ENCODE measurements around the gene TYK2.
"Not testable (repeated sequence)": the region's sequence is repeated elsewhere in the genome, so short reads cannot be mapped to it uniquely, and the experiment has no call there.

Gene TYK2

GRCh38 chr19:10366950-10367512, 13.3 kb downstream of the TYK2 start:
- peaks cover 36% of the 10 kb centered on the region for H3K36me3 Mint-ChIP-seq (ENCODE audit: low read depth)
- not testable (repeated sequence) for H3K4me1 Mint-ChIP-seq (ENCODE audit: low read depth); H3K4me3 Mint-ChIP-seq; H3K9me3 Mint-ChIP-seq; H3K27ac Mint-ChIP-seq; H3K27me3 Mint-ChIP-seq

DNA sequence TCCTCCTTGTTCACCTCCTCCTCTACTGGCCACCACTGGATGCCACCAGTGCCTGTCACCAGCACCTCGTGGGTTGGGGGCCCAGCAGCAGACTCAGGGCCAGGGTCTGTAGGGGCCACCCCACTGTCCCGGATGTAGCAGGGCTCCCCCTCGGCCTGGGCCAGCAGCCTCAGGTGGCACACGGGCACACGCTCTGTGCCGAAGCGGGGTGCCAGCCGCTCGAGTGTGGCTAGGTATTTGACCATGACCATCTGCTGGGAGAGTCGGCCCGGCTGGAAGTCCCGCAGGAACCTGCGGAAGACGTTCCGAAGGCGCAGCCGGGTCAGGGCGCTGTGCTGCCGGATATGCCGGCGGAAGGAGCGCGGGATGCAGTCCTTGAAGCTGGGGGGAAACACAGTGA, 14.9 kb downstream of the TYK2 start:
- Mint-ChIP-seq H3K27me3 (no peaks in the 10 kb centered on the region), H3K36me3 (ENCODE audit: low read depth) (peaks cover 44% of the 10 kb centered on the region), H3K4me3 (no peak overlapping the region), H3K9me3 (no peaks in the 10 kb centered on the region), H3K27ac (no peak overlapping the region), H3K4me1 (ENCODE audit: low read depth) (no peaks in the 10 kb centered on the region)

- Mint-ChIP-seq H3K9me3 (no peaks in the 10 kb centered on the region), H3K36me3 (ENCODE audit: low read depth) (peaks cover 41% of the 10 kb centered on the region), H3K27me3 (no peaks in the 10 kb centered on the region), H3K4me1 (ENCODE audit: low read depth) (no peaks in the 10 kb centered on the region), H3K27ac (no peak overlapping the region), H3K4me3 (no peak overlapping the region)
These were observed 15.7 kb downstream of the TYK2 start for GRCh38 chr19:10364644-10365043.

DNA sequence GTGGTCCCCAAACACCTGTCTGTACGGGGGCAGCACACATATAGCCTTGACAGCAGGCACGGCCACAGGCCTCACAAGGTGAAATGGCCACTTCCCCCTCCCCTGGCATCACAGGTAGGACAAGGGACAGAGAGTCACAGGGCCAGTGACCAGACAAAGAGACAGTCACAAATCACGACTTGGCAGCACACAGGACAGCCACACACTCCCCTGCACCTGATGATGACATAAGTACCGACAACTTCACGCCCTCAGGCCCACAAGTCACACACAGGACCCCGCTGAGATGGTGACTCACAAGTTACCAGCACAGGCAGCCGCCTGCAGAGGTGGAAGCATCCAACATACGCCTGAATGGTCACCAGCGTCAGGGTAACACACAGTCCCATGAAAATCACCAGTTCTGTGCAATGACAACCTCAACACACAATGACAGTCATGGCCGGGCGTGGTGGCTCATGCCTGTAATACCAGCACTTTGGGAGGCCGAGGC, 16.5 kb downstream of the TYK2 start:
- H3K27ac Mint-ChIP-seq = no peak overlapping the region
- H3K9me3 Mint-ChIP-seq = no peaks in the 10 kb centered on the region
- no peaks in the 10 kb centered on the region for H3K27me3 Mint-ChIP-seq
- H3K4me1 Mint-ChIP-seq (ENCODE audit: low read depth) = no peaks in the 10 kb centered on the region
- peaks cover 39% of the 10 kb centered on the region for H3K36me3 Mint-ChIP-seq (ENCODE audit: low read depth)
- H3K4me3 Mint-ChIP-seq = no peak overlapping the region

GRCh38 chr19:10362259-10362658, 18.1 kb downstream of the TYK2 start:
- Mint-ChIP-seq H3K4me3 (no peak overlapping the region), H3K27me3 (no peaks in the 10 kb centered on the region), H3K9me3 (no peaks in the 10 kb centered on the region), H3K36me3 (ENCODE audit: low read depth) (peaks cover 29% of the 10 kb centered on the region), H3K4me1 (ENCODE audit: low read depth) (no peaks in the 10 kb centered on the region), H3K27ac (no peak overlapping the region)

- no peak overlapping the region for H3K27ac Mint-ChIP-seq
- H3K36me3 Mint-ChIP-seq (ENCODE audit: low read depth) = peaks cover 29% of the 10 kb centered on the region
- H3K4me1 Mint-ChIP-seq (ENCODE audit: low read depth) = no peaks in the 10 kb centered on the region
- no peak overlapping the region for H3K4me3 Mint-ChIP-seq
- H3K27me3 Mint-ChIP-seq = no peaks in the 10 kb centered on the region
- H3K9me3 Mint-ChIP-seq = no peaks in the 10 kb centered on the region
These were observed 18.8 kb downstream of the TYK2 start for GRCh38 chr19:10361569-10362011.

DNA sequence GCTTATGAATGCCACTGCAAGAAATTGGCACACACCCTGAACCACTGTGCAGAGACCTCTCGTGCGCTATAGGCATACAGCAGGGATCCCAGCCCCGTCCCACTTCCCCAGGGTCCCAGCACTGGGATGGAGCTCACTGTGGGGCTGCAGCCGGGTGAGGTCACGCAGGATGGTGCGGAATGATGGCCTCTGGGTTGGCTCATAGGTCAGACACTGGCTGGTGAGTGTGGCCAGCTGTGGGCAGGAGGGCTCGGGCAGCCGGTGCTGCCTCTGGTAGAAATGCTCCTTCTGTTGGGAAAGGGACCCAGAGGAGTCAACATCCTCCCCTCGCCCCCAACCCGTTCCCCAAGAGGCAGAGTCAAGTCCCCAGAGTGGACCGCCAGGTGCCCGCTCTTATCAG, 23.9 kb downstream of the TYK2 start:
- Mint-ChIP-seq H3K4me1 (ENCODE audit: low read depth) (no peaks in the 10 kb centered on the region), H3K9me3 (no peaks in the 10 kb centered on the region), H3K27ac (no peak overlapping the region), H3K36me3 (ENCODE audit: low read depth) (peaks cover 38% of the 10 kb centered on the region), H3K4me3 (no peak overlapping the region), H3K27me3 (no peaks in the 10 kb centered on the region)

DNA sequence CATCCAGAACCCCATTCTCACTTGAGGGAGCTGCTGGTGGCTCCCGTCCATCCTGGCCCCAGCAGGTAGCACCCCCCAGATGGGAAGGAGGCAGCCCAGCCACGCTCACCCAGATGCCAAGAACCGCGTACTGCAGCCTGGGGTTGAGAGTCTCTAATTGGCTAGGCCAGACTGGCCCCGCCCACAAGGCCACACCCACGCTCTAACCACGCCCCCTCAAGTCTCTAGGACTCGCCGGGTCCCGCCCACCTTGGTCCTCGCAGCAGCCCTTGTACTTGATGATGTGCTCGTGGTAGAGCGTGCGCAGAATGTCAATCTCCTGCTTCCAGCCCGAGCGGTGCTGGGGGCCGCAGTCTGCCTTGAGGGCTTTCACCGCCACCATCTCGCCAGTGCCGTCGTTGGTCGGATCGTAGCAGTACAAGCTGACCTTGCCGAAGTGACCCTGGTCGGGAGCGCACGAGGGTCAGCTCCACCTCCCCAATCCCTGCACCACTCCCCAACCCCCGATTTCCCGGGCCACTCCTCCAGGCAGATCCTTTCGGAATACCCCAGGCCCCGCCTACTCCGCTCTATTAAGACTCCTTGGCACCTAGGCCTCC, 26.5 kb downstream of the TYK2 start:
- no peak overlapping the region for H3K27ac Mint-ChIP-seq
- H3K9me3 Mint-ChIP-seq = no peaks in the 10 kb centered on the region
- peaks cover 27% of the 10 kb centered on the region for H3K36me3 Mint-ChIP-seq (ENCODE audit: low read depth)
- H3K27me3 Mint-ChIP-seq = no peaks in the 10 kb centered on the region
- H3K4me3 Mint-ChIP-seq = no peak overlapping the region
- H3K4me1 Mint-ChIP-seq (ENCODE audit: low read depth) = no peaks in the 10 kb centered on the region

- Mint-ChIP-seq H3K27me3 (no peaks in the 10 kb centered on the region), H3K27ac (no peak overlapping the region), H3K36me3 (ENCODE audit: low read depth) (peaks cover 27% of the 10 kb centered on the region), H3K4me3 (no peak overlapping the region), H3K9me3 (no peaks in the 10 kb centered on the region), H3K4me1 (ENCODE audit: low read depth) (no peaks in the 10 kb centered on the region)
These were observed 27.4 kb downstream of the TYK2 start for GRCh38 chr19:10352764-10353671.

DNA sequence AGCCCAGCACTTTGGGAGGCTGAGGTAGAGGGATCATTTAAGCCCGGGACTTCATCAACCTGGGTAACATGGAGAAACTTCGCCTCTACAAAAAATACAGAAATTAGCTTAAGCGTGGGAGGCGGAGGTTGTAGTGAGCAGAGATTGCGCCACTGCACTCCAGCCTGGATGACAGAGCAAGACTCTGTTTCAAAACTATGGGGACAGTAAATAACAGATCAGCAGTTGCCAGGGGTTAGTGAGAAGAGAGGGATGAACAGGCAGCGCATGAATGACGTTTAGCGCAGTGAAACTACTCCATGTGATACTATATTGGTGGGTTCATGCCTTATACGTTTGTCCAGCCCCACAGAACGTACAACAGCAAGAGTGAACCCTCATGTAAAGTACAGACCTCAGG, 33.9 kb downstream of the TYK2 start:
- H3K4me1 Mint-ChIP-seq (ENCODE audit: low read depth) = peaks cover 6% of the 10 kb centered on the region
- no peaks in the 10 kb centered on the region for H3K27me3 Mint-ChIP-seq
- H3K36me3 Mint-ChIP-seq (ENCODE audit: low read depth) = peaks cover 3% of the 10 kb centered on the region
- H3K27ac Mint-ChIP-seq = no peak overlapping the region
- no peak overlapping the region for H3K4me3 Mint-ChIP-seq
- no peaks in the 10 kb centered on the region for H3K9me3 Mint-ChIP-seq

DNA sequence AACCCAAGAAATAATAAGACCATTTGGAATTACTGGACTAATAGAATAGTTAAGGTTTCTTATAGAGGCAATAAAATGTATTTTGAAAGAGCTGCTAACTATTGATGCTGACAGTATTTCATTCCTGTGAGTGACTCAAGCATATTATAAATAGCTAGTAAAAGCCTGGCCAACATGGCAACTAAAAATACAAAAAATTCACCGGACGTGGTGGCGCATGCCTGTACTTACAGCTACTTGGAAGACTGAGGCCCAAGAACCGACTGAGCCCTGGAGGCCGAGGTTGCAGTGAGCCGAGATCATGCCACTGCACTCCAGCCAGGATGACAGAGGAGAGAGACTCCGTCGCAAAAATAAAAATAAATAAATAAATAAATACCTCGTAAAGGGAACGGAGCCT, 35.6 kb downstream of the TYK2 start:
- Mint-ChIP-seq H3K27me3 (no peaks in the 10 kb centered on the region), H3K9me3 (no peaks in the 10 kb centered on the region), H3K36me3 (ENCODE audit: low read depth) (no peaks in the 10 kb centered on the region), H3K27ac (no peak overlapping the region), H3K4me1 (ENCODE audit: low read depth) (peaks cover 17% of the 10 kb centered on the region), H3K4me3 (no peak overlapping the region)

- Mint-ChIP-seq H3K9me3 (no peaks in the 10 kb centered on the region), H3K27ac (no peak overlapping the region), H3K4me3 (no peak overlapping the region), H3K27me3 (no peaks in the 10 kb centered on the region), H3K4me1 (ENCODE audit: low read depth) (peaks cover 29% of the 10 kb centered on the region), H3K36me3 (ENCODE audit: low read depth) (peaks cover under 1% of the 10 kb centered on the region)
These were observed 36.9 kb downstream of the TYK2 start for GRCh38 chr19:10343495-10343894.

DNA sequence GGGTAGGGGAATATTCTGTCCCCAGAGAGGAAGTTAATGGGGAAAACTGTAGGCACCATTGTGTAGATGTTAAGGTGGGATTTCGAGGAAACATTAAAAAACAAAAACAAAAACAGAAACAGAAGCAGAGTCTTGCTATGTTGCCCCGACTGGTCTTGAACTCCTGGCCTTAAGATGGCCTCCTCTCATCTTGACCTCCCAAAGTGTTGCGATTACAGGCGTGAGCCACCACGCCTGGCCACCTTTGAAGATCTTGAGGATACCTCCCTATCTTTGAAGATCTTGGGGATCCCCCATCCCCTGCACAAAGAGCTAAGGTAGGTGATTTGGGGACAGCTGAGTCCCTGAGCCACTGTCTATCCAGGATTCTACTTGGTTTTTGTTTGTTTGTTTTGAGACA, 40.4 kb downstream of the TYK2 start:
- H3K4me1 Mint-ChIP-seq (ENCODE audit: low read depth) = peaks cover 38% of the 10 kb centered on the region

GRCh38 chr19:10339380-10339960, 40.9 kb downstream of the TYK2 start, which contains the start of gene ICAM3:
Gene ICAM3 (minus strand): TSS chr19:10339624. CDS start chr19:10339614, 10 bp downstream.
- Mint-ChIP-seq H3K27me3 (no peaks in the 10 kb centered on the region), H3K36me3 (ENCODE audit: low read depth) (peaks cover 9% of the 10 kb centered on the region), H3K9me3 (no peaks in the 10 kb centered on the region), H3K27ac (peak within 1 kb of the TSS; percentile 88), H3K4me1 (ENCODE audit: low read depth) (peaks cover 42% of the 10 kb centered on the region), H3K4me3 (peak within 1 kb of the TSS; percentile 89)

More for the DNA sequence above, 40.4 kb downstream of the TYK2 start:
- Mint-ChIP-seq H3K4me3 (peak overlapping the region; percentile 89), H3K36me3 (ENCODE audit: low read depth) (peaks cover 9% of the 10 kb centered on the region), H3K27me3 (no peaks in the 10 kb centered on the region), H3K27ac (peak overlapping the region; percentile 88), H3K9me3 (no peaks in the 10 kb centered on the region)

DNA sequence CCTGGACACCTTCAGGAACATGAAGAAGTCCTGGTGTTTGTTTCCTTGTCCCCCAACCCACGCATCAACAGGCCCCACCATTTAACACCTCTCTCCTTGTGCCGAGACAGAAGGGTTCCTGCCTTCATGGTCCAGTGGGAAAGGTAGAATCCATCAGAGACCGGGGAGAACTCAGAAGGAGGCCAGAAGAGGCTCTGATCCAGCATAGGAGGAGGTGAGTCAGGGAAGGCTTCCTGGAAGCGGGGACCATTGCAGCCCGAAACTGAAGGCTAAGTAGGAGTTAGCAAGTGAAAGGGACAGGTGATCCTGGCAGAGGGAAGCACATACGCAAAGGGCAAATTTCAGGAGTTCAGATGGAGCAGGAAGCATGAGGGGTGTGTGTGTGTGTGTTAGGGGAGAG, 41.4 kb downstream of the TYK2 start:
- peak overlapping the region; percentile 88 for H3K27ac Mint-ChIP-seq
- H3K9me3 Mint-ChIP-seq = no peaks in the 10 kb centered on the region
- peaks cover 48% of the 10 kb centered on the region for H3K4me1 Mint-ChIP-seq (ENCODE audit: low read depth)
- H3K36me3 Mint-ChIP-seq (ENCODE audit: low read depth) = peaks cover 13% of the 10 kb centered on the region
- H3K4me3 Mint-ChIP-seq = peak overlapping the region; percentile 89
- H3K27me3 Mint-ChIP-seq = no peaks in the 10 kb centered on the region
